Heart left ventricle (tissue), 16 donors: ENCODE data around the gene MAGI2. TPM values are rescaled to one million over a fixed set of nuclear protein-coding genes. Genes with fewer than 3 reads are reported as not detected.

Experiments
- ATAC-seq, 4 donors: fragments of 200-7000 bp; cut with Tn5 transposase; one replicate each; pipeline ENCODE4 v1.9.1; 2020 to 2022; ENCODE audit warnings: moderate library complexity in 4 of 4, mild to moderate bottlenecking in 3 of 4, moderate number of reproducible peaks in 1 of 4
- DNase-seq, 5 donors: peaks; one replicate each; pipeline ENCODE4 v3.0.0-alpha.2; 2020
- H3K27ac ChIP-seq, 12 donors: fragments of 200-600 bp; sonication (generic) in 4 of 12; one replicate each; pipeline versions ENCODE4 v1.5.0 to v1.8.0; 2016 to 2022; ENCODE audit warnings: mild to moderate bottlenecking in 2 of 12
- H3K27me3 ChIP-seq, 9 donors: fragments of 200-600 bp; sonication (generic) in 2 of 9; one replicate each; pipeline versions ENCODE4 v1.5.1 to v1.8.0; 2016 to 2022; ENCODE audit warnings: mild to moderate bottlenecking in 3 of 9
- H3K36me3 ChIP-seq, 9 donors: fragments of 200-600 bp; sonication (generic) in 2 of 9; one replicate each; pipeline versions ENCODE4 v1.5.0 to v1.8.0; 2018 to 2022; ENCODE audit warnings: mild to moderate bottlenecking in 2 of 9
- H3K4me1 ChIP-seq, 12 donors: fragments of 200-600 bp; sonication (generic) in 4 of 12; one replicate each; pipeline versions ENCODE4 v1.5.0 to v1.8.0; 2016 to 2022; ENCODE audit warnings: mild to moderate bottlenecking in 3 of 12
- H3K4me3 ChIP-seq, 12 donors: fragments of 200-600 bp; sonication (generic) in 4 of 12; one replicate each; pipeline versions ENCODE4 v1.5.0 to v1.8.0; 2017 to 2022; ENCODE audit warnings: mild to moderate bottlenecking in 9 of 12, moderate library complexity in 4 of 12
- H3K9me3 ChIP-seq, 12 donors: fragments of 200-600 bp; sonication (generic) in 4 of 12; one replicate each; pipeline versions ENCODE4 v1.5.0 to v1.8.0; 2016 to 2022; ENCODE audit warnings: mild to moderate bottlenecking in 1 of 12
- POLR2A ChIP-seq, 2 donors: fragments of 450-650 bp; IDR thresholded peaks; one replicate each; pipeline ENCODE4 v1.6.1; 2017; ENCODE audit warnings: antibody characterized with exemption in 2 of 2, mild to moderate bottlenecking in 2 of 2, moderate library complexity in 2 of 2
- WGBS, 4 donors: extraction: QIAGEN DNeasy Blood & Tissue Kit in 2 of 4; methylation state at CpG; one replicate each; pipeline versions ENCODE4 v1.1.5 to v1.1.7; 2013 to 2018; 5-methylcytosine and 5-hydroxymethylcytosine counted together
- intact Hi-C, 10 donors: fragments of 100-400 bp; cut with DNase I; formaldehyde crosslinking; loops; one replicate each; pipeline versions ENCODE4 v1.11.1 to v1.14.2; 2022
- polyA plus RNA-seq, 2 donors: library from polyadenylated mRNA; stranded (reverse); fragments of 200-250 nt; gene quantifications; one replicate each; pipeline ENCODE4 v1.2.3, GENCODE V29; 2013
- total RNA-seq, 9 donors: library from RNA; depleted of rRNA in 2 of 9; stranded (reverse); fragments of >200 nt in 2 of 9; fragmentation: NEBNext Ultra II Directional in 3 of 9; extraction: Animal tissue kit (Norgen Biotek cat#: 25700) in 3 of 9; gene quantifications; one replicate each; pipeline versions ENCODE4 v1.1.0 to v1.2.4, GENCODE V29; 2016 to 2023
- TF ChIP-seq, protein P1 (sequence below), 12 donors: fragments of 200-600 bp; sonication (generic) in 4 of 12; IDR thresholded peaks; one replicate each; pipeline versions ENCODE4 v1.5.0 to v1.8.0; 2018 to 2022; ENCODE audit warnings: antibody characterized with exemption in 12 of 12, mild to moderate bottlenecking in 5 of 12
- donor health status: ischemic (EF 13 %, LVEDD 7.1; RV severe dilation, severe dysfunction).
- donor health status: healthy with polysubstance abuse.
- donor health status: DM: no; HTN: yes; CAD: no.
- donor health status: DM: no; HTN: no; CAD: no.
- donor health status: ischemic (EF 25% LVEDD 6.9; RV normal size, moderate dysfunction).
- donor health status: ischemic (EF 25% LVEDD 5.7; RV mildly dilated, moderate dysfunction).
- donor health status: healthy.
- donor health status: DM: yes; HTN: yes; CAD: no.
- donor health status: ischemic (EF 35%, LVEDD 5.7; RV mildly dilated, moderate dysfunction).
- donor health status: nonischemic (EF 11% LVEDD 7.7; RV severe dilation, severe dysfunction).
- donor health status: DM: yes; HTN: yes; CAD: no.
- donor health status: PGD.
- donor health status: ischemic (EF 29% LVEDD 5.4; RV normal size, mild dysfunction).
- donor health status: nonischemic (EF 23%, LVEDD 6.1; RV moderate dilation, normal function).

Gene MAGI2
- total and polyA plus RNA-seq, 11 donors = 1.1 to 6.8 (median 3.8) TPM

DNA sequence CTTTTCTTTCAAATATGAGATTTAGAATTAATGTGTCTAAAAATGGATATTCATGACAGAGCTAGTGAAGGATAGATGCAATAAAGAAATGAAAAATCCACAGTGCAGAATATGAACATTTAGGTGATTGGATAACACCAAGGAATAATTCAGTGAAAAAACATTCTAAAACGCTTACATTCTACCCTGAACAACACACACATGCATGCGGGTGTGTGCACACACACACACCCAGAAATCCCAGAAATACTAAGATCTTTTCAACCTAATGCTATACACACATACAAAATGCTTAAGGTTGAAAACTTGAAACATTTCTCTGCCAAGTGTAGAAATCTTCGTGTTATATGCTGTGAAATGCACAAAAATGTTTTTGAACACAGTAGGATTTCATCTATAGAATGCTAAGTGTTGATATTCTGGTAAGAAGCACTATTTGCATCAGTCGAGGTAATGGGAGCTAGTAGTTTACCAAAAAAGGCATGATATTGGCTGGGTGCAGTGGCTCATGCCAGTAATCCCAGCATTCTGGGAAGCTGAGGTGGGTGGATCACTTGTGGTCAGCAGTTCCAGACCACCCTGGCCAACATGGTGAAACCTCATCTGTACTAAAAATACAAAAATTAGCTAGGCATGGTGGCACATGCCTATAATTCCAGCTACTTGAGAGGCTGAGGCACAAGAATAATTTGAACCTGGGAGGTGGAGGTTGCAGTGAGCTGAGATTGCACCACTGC, 1054.3 kb downstream of the MAGI2 start:
- intact Hi-C loops = no loop called here
- H3K36me3 ChIP-seq = no peaks in the 10 kb centered on the region
- peaks cover 0 to 17% (median 0%) of the 10 kb centered on the region in 12 donors for H3K4me1 ChIP-seq
- H3K27me3 ChIP-seq = no peaks in the 10 kb centered on the region
- WGBS, 4 donors = 67 to 80% (median 78%) methylated on average over 4 of the region's 4 CpGs
- DNase-seq = no peak
- no peak for ATAC-seq
- H3K27ac ChIP-seq = no peak overlapping the region
- peaks cover 0 to 5% (median 0%) of the 10 kb centered on the region in 12 donors for H3K9me3 ChIP-seq
- TF ChIP-seq, protein P1, sequence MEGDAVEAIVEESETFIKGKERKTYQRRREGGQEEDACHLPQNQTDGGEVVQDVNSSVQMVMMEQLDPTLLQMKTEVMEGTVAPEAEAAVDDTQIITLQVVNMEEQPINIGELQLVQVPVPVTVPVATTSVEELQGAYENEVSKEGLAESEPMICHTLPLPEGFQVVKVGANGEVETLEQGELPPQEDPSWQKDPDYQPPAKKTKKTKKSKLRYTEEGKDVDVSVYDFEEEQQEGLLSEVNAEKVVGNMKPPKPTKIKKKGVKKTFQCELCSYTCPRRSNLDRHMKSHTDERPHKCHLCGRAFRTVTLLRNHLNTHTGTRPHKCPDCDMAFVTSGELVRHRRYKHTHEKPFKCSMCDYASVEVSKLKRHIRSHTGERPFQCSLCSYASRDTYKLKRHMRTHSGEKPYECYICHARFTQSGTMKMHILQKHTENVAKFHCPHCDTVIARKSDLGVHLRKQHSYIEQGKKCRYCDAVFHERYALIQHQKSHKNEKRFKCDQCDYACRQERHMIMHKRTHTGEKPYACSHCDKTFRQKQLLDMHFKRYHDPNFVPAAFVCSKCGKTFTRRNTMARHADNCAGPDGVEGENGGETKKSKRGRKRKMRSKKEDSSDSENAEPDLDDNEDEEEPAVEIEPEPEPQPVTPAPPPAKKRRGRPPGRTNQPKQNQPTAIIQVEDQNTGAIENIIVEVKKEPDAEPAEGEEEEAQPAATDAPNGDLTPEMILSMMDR (IDR thresholded peaks at IDR 0.05) = no peak
- TF ChIP-seq POLR2A (IDR thresholded peaks at IDR 0.05) = no peak
- no peak overlapping the region for H3K4me3 ChIP-seq

DNA sequence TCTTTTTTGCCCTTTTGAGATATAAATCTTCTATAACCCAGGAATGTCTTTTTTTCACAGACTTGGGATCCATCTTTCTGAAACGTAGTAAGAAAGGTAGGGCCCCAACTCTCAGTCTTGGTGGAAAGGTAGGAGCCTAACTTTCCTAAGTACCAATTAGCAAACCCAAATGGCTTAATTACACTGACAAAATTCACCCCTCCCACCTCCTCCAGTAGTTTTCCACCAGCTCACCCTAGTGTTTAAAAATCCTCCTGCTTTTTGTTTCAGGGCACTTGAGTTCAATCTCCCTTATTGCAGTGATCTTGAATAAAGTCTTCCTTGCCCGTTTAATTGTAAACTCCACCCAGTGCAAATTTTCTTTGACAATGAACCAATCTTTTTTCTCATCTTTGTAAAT, 1054.9 kb downstream of the MAGI2 start:
- DNase-seq (no peak), ATAC-seq (no peak)
- intact Hi-C loops = no loop called here
- Histone ChIP-seq H3K27me3 (no peaks in the 10 kb centered on the region), H3K27ac (no peak overlapping the region), H3K9me3 (no peaks in the 10 kb centered on the region), H3K4me1 (peaks cover 0 to 17% (median 0%) of the 10 kb centered on the region in 12 donors), H3K36me3 (no peaks in the 10 kb centered on the region), H3K4me3 (no peak overlapping the region)
- 70 to 74% (median 71%) methylated on average over 2 of the region's 2 CpGs for WGBS, 4 donors
- no peak for TF ChIP-seq POLR2A (IDR thresholded peaks at IDR 0.05)
- TF ChIP-seq, protein P1 (IDR thresholded peaks at IDR 0.05) = no peak

DNA sequence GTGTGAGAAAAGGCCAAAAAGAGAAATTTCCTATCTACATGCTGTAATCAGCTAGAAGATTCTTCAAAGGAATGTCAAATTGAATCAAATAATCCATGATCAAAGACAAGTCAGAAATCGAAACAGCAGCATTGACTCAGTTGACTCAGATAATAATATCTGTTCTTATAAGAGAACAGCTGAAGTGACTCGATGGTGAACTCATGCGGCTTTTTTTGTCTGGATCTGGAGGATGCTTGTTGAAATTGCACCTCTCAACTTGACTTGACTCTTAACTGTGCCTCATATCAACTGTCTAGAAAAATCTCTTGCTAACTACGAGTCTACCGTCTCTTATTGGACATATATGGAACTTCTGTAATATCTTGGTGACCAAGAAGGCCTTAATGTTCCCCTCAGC, 1055.4 kb downstream of the MAGI2 start:
- intact Hi-C loops = no loop called here
- no peak overlapping the region for H3K27ac ChIP-seq
- peaks cover 0 to 17% (median 0%) of the 10 kb centered on the region in 12 donors for H3K4me1 ChIP-seq
- ATAC-seq = no peak
- 80 to 88% (median 83%) methylated on average over 5 of the region's 5 CpGs for WGBS, 4 donors
- no peaks in the 10 kb centered on the region for H3K9me3 ChIP-seq
- H3K4me3 ChIP-seq = no peak overlapping the region
- no peak for TF ChIP-seq POLR2A (IDR thresholded peaks at IDR 0.05)
- TF ChIP-seq, protein P1 (IDR thresholded peaks at IDR 0.05) = no peak
- no peaks in the 10 kb centered on the region for H3K36me3 ChIP-seq
- no peaks in the 10 kb centered on the region for H3K27me3 ChIP-seq
- DNase-seq = no peak

DNA sequence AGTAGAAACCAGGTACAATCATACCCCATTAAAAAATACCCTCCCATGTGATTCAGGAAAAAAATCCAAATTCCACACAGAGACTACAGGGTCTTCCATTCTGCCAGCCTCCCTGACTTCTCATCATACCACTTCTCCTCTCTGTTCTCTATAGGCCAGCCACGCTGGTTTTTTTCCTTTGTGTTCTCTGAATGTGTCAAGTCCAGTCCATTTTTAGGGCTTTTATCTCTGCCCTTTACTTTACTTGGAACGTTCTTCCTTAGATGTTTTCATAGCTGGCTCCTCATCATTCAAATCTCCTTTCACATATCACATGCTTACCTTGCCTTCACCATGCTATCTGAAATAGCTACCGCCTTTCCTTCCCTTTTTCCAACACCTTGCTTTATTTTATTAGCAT, 1057.3 kb downstream of the MAGI2 start:
- peak in 1 of 5 donors; percentile 8 for DNase-seq
- intact Hi-C loops = no loop called here
- WGBS, 4 donors = 27 to 34% (median 31%) methylated on average over 3 of the region's 3 CpGs
- peak overlapping the region in 4 of 12 donors; percentile 1 to 69 (median 23) for H3K27ac ChIP-seq
- no peaks in the 10 kb centered on the region for H3K27me3 ChIP-seq
- peak; percentile 86 to 92 (median 89) for ATAC-seq
- no peaks in the 10 kb centered on the region for H3K9me3 ChIP-seq
- no peaks in the 10 kb centered on the region for H3K36me3 ChIP-seq
- TF ChIP-seq POLR2A (IDR thresholded peaks at IDR 0.05) = no peak
- TF ChIP-seq, protein P1 (IDR thresholded peaks at IDR 0.05) = no peak
- peaks cover 0 to 17% (median 0%) of the 10 kb centered on the region in 12 donors for H3K4me1 ChIP-seq
- H3K4me3 ChIP-seq = no peak overlapping the region
